IMR-90 (cell line): ENCODE results near the gene ITGB4. TPM values are rescaled to one million over a fixed set of nuclear protein-coding genes. Genes with fewer than 3 reads are reported as not detected.

Experiments
- ATAC-seq: fragments of 200-7000 bp; cut with Tn5 transposase; 2 replicates; pipeline ENCODE4 v1.9.1; 2020; ENCODE audit warnings: low read depth, mild to moderate bottlenecking, moderate library complexity
- BruUV-seq: library from RNA; stranded (reverse); fragments of 400-500 nt; replicated peaks from 2 replicates; lab custom pipeline; 2021; lab: Mats Ljungman, UMichigan
- CTCF ChIA-PET: fragments of 300-600 bp; formaldehyde crosslinking; extraction: SDS; loops from one replicate; lab custom pipeline; 2021; ENCODE audit warnings: antibody characterized with exemption; lab: Yijun Ruan, JAX
- POLR2A ChIA-PET: fragments of 300-600 bp; sonication (Branson Sonifier 250); formaldehyde crosslinking; loops from one replicate; lab custom pipeline; 2022; ENCODE audit warnings: antibody characterized with exemption; ENCODE audit not compliant: unreplicated experiment; lab: Charles Lee
- DNase-seq: peaks from one replicate; pipeline ENCODE4 v3.0.0; 2013
- H2AFZ ChIP-seq: replicated peaks from 2 replicates; pipeline ENCODE3; 2013; ENCODE audit warnings: low read length, mild to moderate bottlenecking; ENCODE audit not compliant: poor library complexity
- H2AK5ac ChIP-seq: 2 replicates; pipeline ENCODE4 v1.6.1; 2013; ENCODE audit warnings: low read depth, low read length, inconsistent platforms
- H2AK9ac ChIP-seq: replicated peaks from 2 replicates; pipeline ENCODE3; 2013; ENCODE audit warnings: mild to moderate bottlenecking, low read depth, low read length, moderate library complexity; ENCODE audit not compliant: poor library complexity
- H2BK120ac ChIP-seq: 2 replicates; pipeline ENCODE4 v1.6.1; 2013; ENCODE audit warnings: low read depth, low read length, inconsistent platforms
- H2BK15ac ChIP-seq: 3 replicates; pipeline ENCODE4 v1.6.1; 2013; ENCODE audit warnings: low read depth, low read length, inconsistent platforms
- H2BK20ac ChIP-seq: 2 replicates; pipeline ENCODE4 v1.6.1; 2013; ENCODE audit warnings: low read depth, mild to moderate bottlenecking, inconsistent platforms, low read length, moderate library complexity
- H2BK5ac ChIP-seq: 2 replicates; pipeline ENCODE4 v1.6.1; 2013; ENCODE audit warnings: mild to moderate bottlenecking, low read depth, low read length, inconsistent platforms; ENCODE audit not compliant: poor library complexity, severe bottlenecking
- H3K14ac ChIP-seq: replicated peaks from 2 replicates; pipeline ENCODE4 v1.6.1; 2013; ENCODE audit warnings: low read depth, low read length, inconsistent platforms
- H3K18ac ChIP-seq: 2 replicates; pipeline ENCODE4 v1.6.1; 2013; ENCODE audit warnings: low read depth, low read length, control low read depth
- H3K23ac ChIP-seq: 2 replicates; pipeline ENCODE4 v1.6.1; 2013; ENCODE audit warnings: low read depth, low read length, inconsistent platforms
- H3K27ac ChIP-seq: 2 replicates; pipeline ENCODE4 v1.5.1; 2013; ENCODE audit warnings: mild to moderate bottlenecking, control low read depth, low read length; ENCODE audit not compliant: insufficient read depth
- H3K27me3 ChIP-seq: 2 replicates; pipeline ENCODE4 v1.6.1; 2013; ENCODE audit warnings: low read length; ENCODE audit not compliant: control insufficient read depth, insufficient read depth
- H3K36me3 ChIP-seq: 2 replicates; pipeline ENCODE4 v1.6.1; 2013; ENCODE audit warnings: low read length, mixed read lengths; ENCODE audit not compliant: control insufficient read depth, insufficient read depth
- H3K4ac ChIP-seq: 2 replicates; pipeline ENCODE4 v1.6.1; 2013; ENCODE audit warnings: low read depth, low read length, inconsistent platforms
- H3K4me1 ChIP-seq: 2 replicates; pipeline ENCODE4 v1.6.1; 2013; ENCODE audit warnings: low read length, mixed read lengths; ENCODE audit not compliant: control insufficient read depth, insufficient read depth
- H3K4me2 ChIP-seq: 2 replicates; pipeline ENCODE4 v1.6.1; 2013; ENCODE audit warnings: low read depth, mild to moderate bottlenecking, control low read depth, low read length, moderate library complexity
- H3K4me3 ChIP-seq: 2 replicates; pipeline ENCODE4 v1.5.1; 2013; ENCODE audit warnings: low read depth, mild to moderate bottlenecking, control low read depth, low read length, moderate library complexity; ENCODE audit not compliant: insufficient read depth
- H3K56ac ChIP-seq: 2 replicates; pipeline ENCODE4 v1.6.1; 2013; ENCODE audit warnings: low read length, inconsistent platforms; ENCODE audit not compliant: insufficient read depth; ENCODE audit errors: extremely low read depth
- H3K79me1 ChIP-seq, 2 experiments: 2 replicates each; pipeline ENCODE4 v1.6.1; 2013; ENCODE audit warnings: low read length in 2 of 2, inconsistent platforms in 1 of 2, low read depth in 1 of 2
- H3K9ac ChIP-seq: 2 replicates; pipeline ENCODE4 v1.6.1; 2013; ENCODE audit warnings: low read depth, low read length, control low read depth
- H3K9me1 ChIP-seq: 2 replicates; pipeline ENCODE4 v1.6.1; 2013; ENCODE audit warnings: low read length, inconsistent platforms; ENCODE audit not compliant: insufficient read depth
- H3K9me3 ChIP-seq: 2 replicates; pipeline ENCODE4 v1.6.1; 2013; ENCODE audit warnings: low read length; ENCODE audit not compliant: control insufficient read depth, insufficient read depth
- H4K20me1 ChIP-seq: 2 replicates; pipeline ENCODE4 v1.6.1; 2013; ENCODE audit warnings: low read length, inconsistent platforms; ENCODE audit not compliant: insufficient read depth
- H4K5ac ChIP-seq: 2 replicates; pipeline ENCODE4 v1.6.1; 2013; ENCODE audit warnings: mild to moderate bottlenecking, low read depth, low read length, control low read depth
- H4K8ac ChIP-seq, 2 experiments: 2 replicates each; pipeline ENCODE4 v1.6.1; 2013; ENCODE audit warnings: low read depth in 2 of 2, low read length in 2 of 2, control low read depth in 1 of 2, inconsistent platforms in 1 of 2
- H4K91ac ChIP-seq: 2 replicates; pipeline ENCODE4 v1.6.1; 2013; ENCODE audit warnings: low read depth, low read length, inconsistent platforms; ENCODE audit not compliant: insufficient read depth
- BHLHE40 ChIP-seq: fragments of 150-350 bp; IDR thresholded peaks from 2 replicates; pipeline ENCODE4 v1.6.1; 2016; ENCODE audit warnings: mild to moderate bottlenecking, low read depth, low read length
- CEBPB ChIP-seq: IDR thresholded peaks from 2 replicates; pipeline ENCODE4 v1.6.1; 2012; ENCODE audit warnings: low read depth, low read length, improper control_type of control experiment
- CHD1 ChIP-seq: IDR thresholded peaks from 2 replicates; pipeline ENCODE4 v1.6.1; 2012; ENCODE audit warnings: low read depth, low read length, improper control_type of control experiment
- CTCF ChIP-seq: conservative IDR thresholded peaks from 2 replicates; pipeline ENCODE4 v1.5.1; 2012; ENCODE audit warnings: mild to moderate bottlenecking, low read depth, low read length, improper control_type of control experiment
- MAFK ChIP-seq: IDR thresholded peaks from 2 replicates; pipeline ENCODE4 v1.6.1; 2012; ENCODE audit warnings: low read depth, low read length, improper control_type of control experiment
- MAZ ChIP-seq: IDR thresholded peaks from 2 replicates; pipeline ENCODE4 v1.6.1; 2012; ENCODE audit warnings: low read depth, mild to moderate bottlenecking, low read length, improper control_type of control experiment, moderate library complexity, borderline replicate concordance
- MXI1 ChIP-seq: IDR thresholded peaks from 2 replicates; pipeline ENCODE4 v1.6.1; 2012; ENCODE audit warnings: low read depth, mild to moderate bottlenecking, low read length, moderate library complexity, borderline replicate concordance
- NFE2L2 ChIP-seq: fragments of 150-350 bp; IDR thresholded peaks from 2 replicates; pipeline ENCODE4 v1.6.1; 2016; ENCODE audit warnings: low read depth, mild to moderate bottlenecking, low read length
- POLR2A ChIP-seq: IDR thresholded peaks from 2 replicates; pipeline ENCODE4 v1.6.1; 2012; ENCODE audit warnings: mild to moderate bottlenecking, low read depth, low read length
- RAD21 ChIP-seq: IDR thresholded peaks from 2 replicates; pipeline ENCODE4 v1.6.1; 2012; ENCODE audit warnings: low read length, improper control_type of control experiment
- RFX5 ChIP-seq: IDR thresholded peaks from 2 replicates; pipeline ENCODE4 v1.8.0; 2012; ENCODE audit warnings: low read depth, mild to moderate bottlenecking, low read length, moderate library complexity
- USF2 ChIP-seq: fragments of 150-350 bp; IDR thresholded peaks from 2 replicates; pipeline ENCODE4 v1.6.1; 2017; ENCODE audit warnings: mild to moderate bottlenecking, antibody characterized with exemption, low read length, low read depth
- WGBS, 2 experiments: methylation state at CpG; one replicate each; pipeline versions ENCODE4 v1.1.5 to v1.1.7; 2013; ENCODE audit warnings: missing lambda C conversion rate in 2 of 2; ENCODE audit not compliant: insufficient read length in 1 of 2; ENCODE audit errors: extremely low coverage in 2 of 2; 5-methylcytosine and 5-hydroxymethylcytosine counted together
- dilution Hi-C: fragments of 300-500 bp; cut with HindIII; formaldehyde crosslinking; loops from one replicate; pipeline ENCODE4 v1.14.3; 2018; ENCODE audit warnings: low sequenced_read_pairs; ENCODE audit not compliant: unreplicated experiment
- in situ Hi-C: fragments of 300-500 bp; cut with MboI; formaldehyde crosslinking; loops from 3 replicates; pipeline ENCODE4 v1.14.3; 2019; ENCODE audit warnings: low sequenced_read_pairs, inconsistent platforms, mixed read lengths
- intact Hi-C: fragments of 100-400 bp; cut with micrococcal nuclease; formaldehyde crosslinking; loops from 2 replicates; pipeline ENCODE4 v1.10.0; 2022
- polyA plus RNA-seq, 3 experiments: library from polyadenylated mRNA; depleted of rRNA; stranded (reverse); fragments of >200 nt; gene quantifications; 2 replicates each; pipeline ENCODE4 v1.2.3, GENCODE V29; 2012; ENCODE audit warnings: low replicate concordance in 1 of 3
- total RNA-seq: library from RNA; depleted of rRNA; stranded (reverse); fragments of >200 nt; gene quantifications from 2 replicates; pipeline ENCODE4 v1.2.3, GENCODE V29; 2012

ITGB4 gene
- total and polyA plus RNA-seq, 2 of the 4 experiments (the other 2 are of a cell fraction) = under 0.01 to 0.27 TPM

- Histone ChIP-seq H3K9ac (no peak overlapping the region), H4K91ac (no peak overlapping the region), H2BK120ac (no peak overlapping the region), H3K9me1 (peaks cover 10% of the 10 kb centered on the region; the same call in 1 of the 2 replicates), H2AK5ac (no peak overlapping the region), H3K4me3 (no peak overlapping the region), H3K23ac (no peak overlapping the region), H3K4ac (no peak overlapping the region), H3K27ac (no peak overlapping the region), H3K27me3 (no peaks in the 10 kb centered on the region), H3K56ac (no peak overlapping the region), H4K5ac (no peak overlapping the region), H2AFZ (no peak overlapping the region), H3K9me3 (no peaks in the 10 kb centered on the region), H2BK15ac (no peak overlapping the region), H4K20me1 (no peaks in the 10 kb centered on the region), H3K18ac (no peak overlapping the region), H3K79me1 (peaks cover 5 to 12% of the 10 kb centered on the region in 2 experiments; a peak in 3 of 4 replicates), H3K4me2 (no peak overlapping the region), H2AK9ac (no peak overlapping the region), H3K4me1 (peaks cover 7% of the 10 kb centered on the region), H3K36me3 (no peaks in the 10 kb centered on the region), H2BK5ac (no peak overlapping the region), H3K14ac (no peak overlapping the region), H2BK20ac (no peak overlapping the region), H4K8ac (no peak overlapping the region)
- CTCF ChIA-PET = no interaction called here
- dilution Hi-C loops (no loop called here), intact Hi-C loops (no loop called here), in situ Hi-C loops (no loop called here)
- no TSS peak for BruUV-seq
- POLR2A ChIA-PET = no interaction called here
- no peak for TF ChIP-seq RAD21
- no peak for TF ChIP-seq USF2
- TF ChIP-seq CEBPB = no peak
- no peak for TF ChIP-seq CHD1
- no peak for TF ChIP-seq MXI1
- no peak for TF ChIP-seq RFX5
- no peak for TF ChIP-seq POLR2A
- TF ChIP-seq MAZ = no peak
- no peak for TF ChIP-seq MAFK
- no peak for TF ChIP-seq BHLHE40
- no peak for TF ChIP-seq NFE2L2
- TF ChIP-seq CTCF = no peak
- WGBS, 2 experiments = no CpG with 5 or more reads among the region's 8 CpGs
- DNase-seq (no peak), ATAC-seq (no peak)
Measured at GRCh38 chr17:75767881-75768280, 46.6 kb downstream of the ITGB4 start.
